HepG2 (cell line): Measurements from ENCODE around the gene NAT9. TPM values are rescaled to one million over a fixed set of nuclear protein-coding genes. Genes with fewer than 3 reads are reported as not detected.

ENCODE experiments used
- HCFC1 ChIP-seq: fragments of 150-350 bp; IDR thresholded peaks from 2 replicates; pipeline ENCODE4 v1.6.1; 2014; ENCODE audit warnings: low read depth, low read length
- IRF2 ChIP-seq: IDR thresholded peaks from 2 replicates; pipeline ENCODE4 v1.6.1; 2018; ENCODE audit warnings: missing genetic modification reagents, missing compliant biosample characterization
- MAF1 ChIP-seq: sonication (generic); formaldehyde crosslinking; IDR thresholded peaks from 2 replicates; pipeline ENCODE4 v1.5.0; 2020; ENCODE audit warnings: missing genetic modification reagents, borderline replicate concordance
- PAWR ChIP-seq: sonication (generic); formaldehyde crosslinking; IDR thresholded peaks from 2 replicates; pipeline ENCODE4 v1.4.0; 2020; ENCODE audit warnings: missing genetic modification reagents, mild to moderate bottlenecking, borderline replicate concordance
- RARG ChIP-seq: sonication (generic); formaldehyde crosslinking; IDR thresholded peaks from 2 replicates; pipeline ENCODE4 v1.4.0; 2020; ENCODE audit warnings: low read depth, mild to moderate bottlenecking, missing genetic modification reagents
- REL ChIP-seq: sonication (generic); formaldehyde crosslinking; conservative IDR thresholded peaks from 2 replicates; pipeline ENCODE4 v1.8.0; 2022; ENCODE audit warnings: mild to moderate bottlenecking, missing genetic modification reagents, moderate library complexity
- SMAD1 ChIP-seq: sonication (generic); formaldehyde crosslinking; IDR thresholded peaks from 2 replicates; pipeline ENCODE4 v1.4.0; 2020; ENCODE audit warnings: missing genetic modification reagents, low read depth, mild to moderate bottlenecking, borderline replicate concordance
- SNAPC2 ChIP-seq: sonication (generic); formaldehyde crosslinking; IDR thresholded peaks from 2 replicates; pipeline ENCODE4 v1.8.1; 2022; ENCODE audit warnings: mild to moderate bottlenecking, missing genetic modification reagents
- SRY ChIP-seq: sonication (generic); formaldehyde crosslinking; IDR thresholded peaks from 2 replicates; pipeline ENCODE4 v1.8.0; 2022; ENCODE audit warnings: mild to moderate bottlenecking, missing genetic modification reagents
- ZFY ChIP-seq: sonication (generic); formaldehyde crosslinking; IDR thresholded peaks from 2 replicates; pipeline ENCODE4 v1.4.0; 2020; ENCODE audit warnings: missing genetic modification reagents
- ZFYVE20 ChIP-seq: sonication (generic); formaldehyde crosslinking; IDR thresholded peaks from 2 replicates; pipeline ENCODE4 v1.8.0; 2023; ENCODE audit warnings: low read depth, mild to moderate bottlenecking, moderate library complexity, missing genetic modification reagents, borderline replicate concordance
- ZNF317 ChIP-seq: sonication (generic); formaldehyde crosslinking; IDR thresholded peaks from 2 replicates; pipeline ENCODE4 v1.5.0; 2020; ENCODE audit warnings: mild to moderate bottlenecking, missing genetic modification reagents
- ZNF382 ChIP-seq: sonication (generic); formaldehyde crosslinking; IDR thresholded peaks from 2 replicates; pipeline ENCODE4 v1.5.0; 2020; ENCODE audit warnings: missing genetic modification reagents, mild to moderate bottlenecking, borderline replicate concordance
- ZNF430 ChIP-seq: sonication (generic); formaldehyde crosslinking; IDR thresholded peaks from 2 replicates; pipeline ENCODE4 v1.9.0; 2021; ENCODE audit warnings: mild to moderate bottlenecking, missing genetic modification reagents
- ZSCAN21 ChIP-seq: sonication (generic); formaldehyde crosslinking; IDR thresholded peaks from 2 replicates; pipeline ENCODE4 v1.8.0; 2022; ENCODE audit warnings: mild to moderate bottlenecking, missing genetic modification reagents, moderate library complexity, borderline replicate concordance
- ZSCAN22 ChIP-seq: sonication (generic); formaldehyde crosslinking; IDR thresholded peaks from 2 replicates; pipeline ENCODE4 v1.4.0; 2020; ENCODE audit warnings: mild to moderate bottlenecking, missing genetic modification reagents
- polyA plus RNA-seq, 8 experiments: library from polyadenylated mRNA; depleted of rRNA in 3 of 8; stranded (reverse) in 7 of 8; unstranded in 1 of 8; fragments of >200 nt; fragmentation: Illumina TruSeq in 4 of 8; extraction: Trizol in 4 of 8; gene quantifications; 2 replicates each; pipeline versions ENCODE4 v1.2.1 to v1.2.3, GENCODE V29; 2011 to 2016; ENCODE audit warnings: low read depth in 4 of 8, missing spikeins in 1 of 8, mixed read lengths in 1 of 8; ENCODE audit not compliant: insufficient read depth in 1 of 8
- total RNA-seq, 5 experiments: library from RNA; depleted of rRNA; stranded (reverse); fragments of >200 nt; fragmentation: Illumina TruSeq; extraction: Trizol; gene quantifications; 2 replicates each; pipeline ENCODE4 v1.2.3, GENCODE V29; 2016; ENCODE audit warnings: low read depth in 1 of 5
- TF ChIP-seq, protein P1 (sequence below): sonication (generic); formaldehyde crosslinking; IDR thresholded peaks from 2 replicates; pipeline ENCODE4 v1.5.0; 2020; ENCODE audit warnings: missing genetic modification reagents
- TF ChIP-seq, protein P2 (sequence below): IDR thresholded peaks from 2 replicates; pipeline ENCODE4 v1.6.1; 2018; ENCODE audit warnings: missing genetic modification reagents
- TF ChIP-seq, protein P3 (sequence below): IDR thresholded peaks from 2 replicates; pipeline ENCODE4 v1.6.1; 2016; ENCODE audit warnings: missing biosample characterization, missing genetic modification reagents, low read depth
- TF ChIP-seq, protein P4 (sequence below): sonication (generic); formaldehyde crosslinking; IDR thresholded peaks from 2 replicates; pipeline ENCODE4 v1.4.0; 2020; ENCODE audit warnings: missing genetic modification reagents
- TF ChIP-seq, protein P5 (sequence below): sonication (generic); formaldehyde crosslinking; IDR thresholded peaks from 2 replicates; pipeline ENCODE4 v1.8.1; 2023; ENCODE audit warnings: mild to moderate bottlenecking, missing genetic modification reagents, borderline replicate concordance
- TF ChIP-seq, protein P6 (sequence below): sonication (generic); formaldehyde crosslinking; IDR thresholded peaks from 2 replicates; pipeline ENCODE4 v1.4.0; 2020; ENCODE audit warnings: missing genetic modification reagents

The NAT9 gene
- total and polyA plus RNA-seq, 2 of the 13 experiments (the other 11 are each of a cell fraction or from before 2014, with no cell fraction given) = 39.7 to 44.2 TPM

DNA sequence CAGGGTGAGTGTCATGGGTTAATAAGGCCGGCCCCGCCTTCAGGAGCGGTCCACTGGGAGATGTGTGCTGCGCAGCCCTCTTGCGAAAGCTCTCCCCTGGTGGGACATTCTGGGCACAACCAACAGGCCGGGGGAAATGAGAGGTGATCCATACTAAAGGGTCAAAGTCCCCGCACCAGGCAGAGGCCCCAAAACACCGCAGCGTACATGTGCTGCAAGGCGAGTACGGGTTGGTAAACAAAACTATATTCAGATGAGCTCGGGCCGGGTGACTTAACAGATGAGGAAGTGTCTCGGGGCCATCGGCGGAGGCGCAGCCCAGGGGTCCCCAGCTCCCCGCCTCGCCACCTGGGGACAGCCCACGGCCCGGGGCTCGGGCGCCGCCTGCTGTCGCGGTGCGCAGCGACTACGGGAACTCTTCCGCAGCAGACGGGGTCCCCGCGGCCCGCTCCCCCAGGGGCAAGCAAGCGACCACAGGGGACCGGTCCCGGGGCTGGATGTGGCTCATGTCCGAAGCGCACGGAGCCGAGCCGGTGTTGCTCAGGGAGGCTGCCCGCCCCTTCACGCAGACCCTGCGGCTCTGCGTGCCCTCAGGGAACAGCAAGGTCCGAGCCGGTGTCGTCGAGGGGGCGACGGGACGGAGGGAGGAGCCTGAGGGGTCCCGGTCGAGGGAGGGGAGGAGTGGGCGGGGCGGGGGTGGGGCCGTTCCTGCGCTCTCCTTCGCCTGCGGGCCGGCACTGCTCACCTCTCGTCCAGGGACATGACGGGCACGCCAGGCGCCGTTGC is 39.4 kb downstream of the NAT9 start, which contains the start of gene RAB37 (continued):
- TF ChIP-seq ZSCAN21 (CRISPR knock-in tag) (peak; percentile 78), SMAD1 (CRISPR knock-in tag) (peak; percentile 66), ZNF382 (CRISPR knock-in tag) (no peak), ZFYVE20 (no peak), ZNF430 (CRISPR knock-in tag) (peak; percentile 93; the same call in 1 of the 2 replicates), SRY (CRISPR knock-in tag) (peak; percentile 44; the same call in 1 of the 2 replicates), SNAPC2 (CRISPR knock-in tag) (peak; percentile 84; the same call in 1 of the 2 replicates), PAWR (CRISPR knock-in tag) (no peak), REL (CRISPR knock-in tag) (no peak), MAF1 (no peak; the same call in 1 of the 2 replicates), RARG (0 out of 2 replicates have a peak, but pooled peaks have one; percentile 36), ZSCAN22 (CRISPR knock-in tag) (no peak; the same call in 1 of the 2 replicates), ZNF317 (CRISPR knock-in tag) (peak; percentile 68), ZFY (CRISPR knock-in tag) (peak; percentile 74), IRF2 (CRISPR knock-in tag) (peak; percentile 88), HCFC1 (peak; percentile 15; the same call in 1 of the 2 replicates)
- TF ChIP-seq, protein P1, sequence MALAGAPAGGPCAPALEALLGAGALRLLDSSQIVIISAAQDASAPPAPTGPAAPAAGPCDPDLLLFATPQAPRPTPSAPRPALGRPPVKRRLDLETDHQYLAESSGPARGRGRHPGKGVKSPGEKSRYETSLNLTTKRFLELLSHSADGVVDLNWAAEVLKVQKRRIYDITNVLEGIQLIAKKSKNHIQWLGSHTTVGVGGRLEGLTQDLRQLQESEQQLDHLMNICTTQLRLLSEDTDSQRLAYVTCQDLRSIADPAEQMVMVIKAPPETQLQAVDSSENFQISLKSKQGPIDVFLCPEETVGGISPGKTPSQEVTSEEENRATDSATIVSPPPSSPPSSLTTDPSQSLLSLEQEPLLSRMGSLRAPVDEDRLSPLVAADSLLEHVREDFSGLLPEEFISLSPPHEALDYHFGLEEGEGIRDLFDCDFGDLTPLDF (CRISPR knock-in tag) = no peak; the same call in 1 of the 2 replicates
- TF ChIP-seq, protein P2, sequence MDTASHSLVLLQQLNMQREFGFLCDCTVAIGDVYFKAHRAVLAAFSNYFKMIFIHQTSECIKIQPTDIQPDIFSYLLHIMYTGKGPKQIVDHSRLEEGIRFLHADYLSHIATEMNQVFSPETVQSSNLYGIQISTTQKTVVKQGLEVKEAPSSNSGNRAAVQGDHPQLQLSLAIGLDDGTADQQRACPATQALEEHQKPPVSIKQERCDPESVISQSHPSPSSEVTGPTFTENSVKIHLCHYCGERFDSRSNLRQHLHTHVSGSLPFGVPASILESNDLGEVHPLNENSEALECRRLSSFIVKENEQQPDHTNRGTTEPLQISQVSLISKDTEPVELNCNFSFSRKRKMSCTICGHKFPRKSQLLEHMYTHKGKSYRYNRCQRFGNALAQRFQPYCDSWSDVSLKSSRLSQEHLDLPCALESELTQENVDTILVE (CRISPR knock-in tag) = peak; percentile 88
- TF ChIP-seq, protein P3, sequence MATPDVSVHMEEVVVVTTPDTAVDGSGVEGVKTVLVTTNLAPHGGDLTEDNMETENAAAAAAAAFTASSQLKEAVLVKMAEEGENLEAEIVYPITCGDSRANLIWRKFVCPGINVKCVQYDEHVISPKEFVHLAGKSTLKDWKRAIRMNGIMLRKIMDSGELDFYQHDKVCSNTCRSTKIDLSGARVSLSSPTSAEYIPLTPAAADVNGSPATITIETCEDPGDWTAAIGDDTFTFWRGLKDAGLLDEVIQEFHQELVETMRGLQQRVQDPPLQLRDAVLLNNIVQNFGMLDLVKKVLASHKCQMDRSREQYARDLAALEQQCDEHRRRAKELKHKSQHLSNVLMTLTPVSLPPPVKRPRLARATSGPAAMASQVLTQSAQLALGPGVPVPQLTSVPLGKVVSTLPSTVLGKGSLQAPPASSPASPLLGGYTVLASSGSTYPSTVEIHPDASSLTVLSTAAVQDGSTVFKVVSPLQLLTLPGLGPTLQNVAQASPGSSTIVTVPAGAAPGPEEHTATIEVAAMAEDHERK (CRISPR knock-in tag) = no peak
- TF ChIP-seq, protein P4, sequence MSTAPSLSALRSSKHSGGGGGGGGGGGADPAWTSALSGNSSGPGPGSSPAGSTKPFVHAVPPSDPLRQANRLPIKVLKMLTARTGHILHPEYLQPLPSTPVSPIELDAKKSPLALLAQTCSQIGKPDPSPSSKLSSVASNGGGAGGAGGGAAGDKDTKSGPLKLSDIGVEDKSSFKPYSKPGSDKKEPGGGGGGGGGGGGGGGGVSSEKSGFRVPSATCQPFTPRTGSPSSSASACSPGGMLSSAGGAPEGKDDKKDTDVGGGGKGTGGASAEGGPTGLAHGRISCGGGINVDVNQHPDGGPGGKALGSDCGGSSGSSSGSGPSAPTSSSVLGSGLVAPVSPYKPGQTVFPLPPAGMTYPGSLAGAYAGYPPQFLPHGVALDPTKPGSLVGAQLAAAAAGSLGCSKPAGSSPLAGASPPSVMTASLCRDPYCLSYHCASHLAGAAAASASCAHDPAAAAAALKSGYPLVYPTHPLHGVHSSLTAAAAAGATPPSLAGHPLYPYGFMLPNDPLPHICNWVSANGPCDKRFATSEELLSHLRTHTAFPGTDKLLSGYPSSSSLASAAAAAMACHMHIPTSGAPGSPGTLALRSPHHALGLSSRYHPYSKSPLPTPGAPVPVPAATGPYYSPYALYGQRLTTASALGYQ (CRISPR knock-in tag) = no peak; the same call in 1 of the 2 replicates
- TF ChIP-seq, protein P5, sequence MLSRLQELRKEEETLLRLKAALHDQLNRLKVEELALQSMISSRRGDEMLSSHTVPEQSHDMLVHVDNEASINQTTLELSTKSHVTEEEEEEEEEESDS = peak; percentile 80; the same call in 1 of the 2 replicates
- TF ChIP-seq, protein P6, sequence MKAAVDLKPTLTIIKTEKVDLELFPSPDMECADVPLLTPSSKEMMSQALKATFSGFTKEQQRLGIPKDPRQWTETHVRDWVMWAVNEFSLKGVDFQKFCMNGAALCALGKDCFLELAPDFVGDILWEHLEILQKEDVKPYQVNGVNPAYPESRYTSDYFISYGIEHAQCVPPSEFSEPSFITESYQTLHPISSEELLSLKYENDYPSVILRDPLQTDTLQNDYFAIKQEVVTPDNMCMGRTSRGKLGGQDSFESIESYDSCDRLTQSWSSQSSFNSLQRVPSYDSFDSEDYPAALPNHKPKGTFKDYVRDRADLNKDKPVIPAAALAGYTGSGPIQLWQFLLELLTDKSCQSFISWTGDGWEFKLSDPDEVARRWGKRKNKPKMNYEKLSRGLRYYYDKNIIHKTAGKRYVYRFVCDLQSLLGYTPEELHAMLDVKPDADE (CRISPR knock-in tag) = no peak
